Fibroblast of the aortic adventitia (primary cell): ENCODE data around the gene ZNF337. TPM values are rescaled to one million over a fixed set of nuclear protein-coding genes. Genes with fewer than 3 reads are reported as not detected.
"Not testable (repeated sequence)": the region's sequence is repeated elsewhere in the genome, so short reads cannot be mapped to it uniquely, and the experiment has no call there.

Source experiments
- DNase-seq: peaks from one replicate; pipeline ENCODE4 v3.0.0-alpha.2; 2010; ENCODE audit warnings: low read depth
- H3K4me3 ChIP-seq: 2 replicates; pipeline ENCODE4 v1.5.1; 2011; ENCODE audit warnings: low read depth, mild to moderate bottlenecking, control low read depth, low read length, moderate library complexity
- total RNA-seq: library from RNA; depleted of rRNA; stranded (reverse); fragments of >200 nt; gene quantifications from 2 replicates; pipeline ENCODE4 v1.2.3, GENCODE V29; 2012; ENCODE audit warnings: low replicate concordance
- TF ChIP-seq, protein P1 (sequence below): IDR thresholded peaks from 2 replicates; pipeline ENCODE4 v1.5.1; 2011; ENCODE audit warnings: mild to moderate bottlenecking, low read length, control low read depth, inconsistent platforms; ENCODE audit not compliant: insufficient read depth

The ZNF337 gene
- total RNA-seq, 1 donor = 8.6 TPM

DNA sequence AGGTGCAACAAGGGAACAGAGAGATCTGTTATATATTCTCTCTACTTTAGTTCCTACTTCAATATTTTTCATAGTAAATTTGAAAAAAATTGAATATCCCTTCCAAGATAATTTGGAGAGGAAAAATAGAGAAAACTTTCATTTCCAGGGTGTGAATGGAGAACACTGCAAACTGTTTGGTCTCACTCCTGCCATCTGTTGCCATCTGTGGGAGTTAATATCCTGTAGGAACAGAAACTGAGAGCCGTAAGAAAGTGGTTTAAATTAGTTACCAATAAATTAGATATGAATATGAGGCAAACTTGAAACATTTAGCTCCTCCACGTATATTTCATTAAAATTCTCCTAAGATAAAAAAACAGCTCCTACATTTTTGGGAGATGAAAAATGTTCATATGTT lies 4.2 kb downstream of the ZNF337 start:
- H3K4me3 ChIP-seq = no peak overlapping the region
- DNase-seq = peak; percentile 50
- TF ChIP-seq, protein P1, sequence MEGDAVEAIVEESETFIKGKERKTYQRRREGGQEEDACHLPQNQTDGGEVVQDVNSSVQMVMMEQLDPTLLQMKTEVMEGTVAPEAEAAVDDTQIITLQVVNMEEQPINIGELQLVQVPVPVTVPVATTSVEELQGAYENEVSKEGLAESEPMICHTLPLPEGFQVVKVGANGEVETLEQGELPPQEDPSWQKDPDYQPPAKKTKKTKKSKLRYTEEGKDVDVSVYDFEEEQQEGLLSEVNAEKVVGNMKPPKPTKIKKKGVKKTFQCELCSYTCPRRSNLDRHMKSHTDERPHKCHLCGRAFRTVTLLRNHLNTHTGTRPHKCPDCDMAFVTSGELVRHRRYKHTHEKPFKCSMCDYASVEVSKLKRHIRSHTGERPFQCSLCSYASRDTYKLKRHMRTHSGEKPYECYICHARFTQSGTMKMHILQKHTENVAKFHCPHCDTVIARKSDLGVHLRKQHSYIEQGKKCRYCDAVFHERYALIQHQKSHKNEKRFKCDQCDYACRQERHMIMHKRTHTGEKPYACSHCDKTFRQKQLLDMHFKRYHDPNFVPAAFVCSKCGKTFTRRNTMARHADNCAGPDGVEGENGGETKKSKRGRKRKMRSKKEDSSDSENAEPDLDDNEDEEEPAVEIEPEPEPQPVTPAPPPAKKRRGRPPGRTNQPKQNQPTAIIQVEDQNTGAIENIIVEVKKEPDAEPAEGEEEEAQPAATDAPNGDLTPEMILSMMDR = peak; percentile 53

DNA sequence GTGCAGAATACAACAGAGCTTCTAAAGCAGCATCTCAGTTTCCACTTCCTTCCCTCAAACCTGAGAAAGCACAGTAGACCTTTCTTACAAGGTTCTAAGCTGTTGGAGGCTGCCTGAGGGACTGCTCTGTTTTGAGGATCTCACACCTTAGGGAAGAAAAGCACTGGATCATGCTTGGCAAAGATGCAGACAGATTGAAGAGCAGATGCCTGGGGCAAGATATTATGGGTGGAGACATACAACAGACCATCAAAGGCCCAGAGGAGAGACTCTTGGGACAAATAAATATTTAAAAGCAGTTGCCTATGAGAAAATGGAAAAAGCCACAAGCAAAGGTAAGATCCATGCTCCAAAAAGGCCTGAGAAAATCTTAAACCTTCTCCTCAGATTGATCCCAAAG lies 6.2 kb downstream of the ZNF337 start:
- H3K4me3 ChIP-seq = no peak overlapping the region
- TF ChIP-seq, protein P1 = no peak
- DNase-seq = no peak

DNA sequence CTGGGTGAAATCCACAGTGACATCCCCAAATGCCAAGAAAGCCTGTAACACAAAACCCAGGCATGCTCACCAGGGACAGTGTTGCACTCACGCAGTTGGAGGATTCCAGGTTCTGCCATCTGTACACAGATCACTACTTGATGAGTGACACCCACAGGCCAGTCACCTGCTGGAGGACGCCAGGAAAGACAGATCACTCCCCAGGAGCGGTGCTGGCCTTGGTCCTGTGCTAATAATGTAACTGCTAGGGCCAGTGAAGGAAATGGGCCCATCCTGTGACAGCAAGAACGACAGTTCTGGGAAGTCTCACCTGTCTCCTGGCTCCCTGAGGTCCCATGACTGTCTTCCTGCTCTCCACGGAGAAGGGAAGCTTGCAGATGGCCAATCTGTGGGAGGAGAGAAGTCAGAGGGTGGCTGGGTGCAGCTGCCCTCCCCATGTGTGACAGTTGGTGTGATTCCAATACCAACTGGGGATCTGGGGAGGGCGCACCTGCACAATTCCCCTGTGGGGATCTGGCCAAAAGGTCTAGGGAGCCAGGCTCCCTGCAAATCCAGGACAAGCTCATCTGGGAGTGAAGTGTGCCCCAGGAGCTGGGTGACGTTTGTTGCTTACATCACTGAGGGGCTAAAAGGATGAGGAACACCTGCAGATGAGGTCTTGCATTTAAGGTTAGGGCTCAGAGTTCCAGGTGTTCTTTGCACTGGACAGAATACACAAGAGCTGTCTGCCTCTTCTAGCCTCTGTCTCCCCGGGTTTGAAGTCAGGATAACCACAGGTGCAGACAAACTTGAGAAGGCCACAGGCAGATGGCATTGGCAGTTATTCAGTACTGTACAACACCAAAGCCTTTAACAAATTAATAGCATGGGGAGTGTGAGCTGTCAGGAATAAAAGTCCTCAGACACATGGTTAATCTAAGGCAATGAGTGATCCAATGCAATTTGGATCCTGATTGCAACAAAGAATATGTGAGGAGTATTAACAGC lies 10.3 kb downstream of the ZNF337 start:
- no peak overlapping the region for H3K4me3 ChIP-seq
- DNase-seq = no peak

DNA sequence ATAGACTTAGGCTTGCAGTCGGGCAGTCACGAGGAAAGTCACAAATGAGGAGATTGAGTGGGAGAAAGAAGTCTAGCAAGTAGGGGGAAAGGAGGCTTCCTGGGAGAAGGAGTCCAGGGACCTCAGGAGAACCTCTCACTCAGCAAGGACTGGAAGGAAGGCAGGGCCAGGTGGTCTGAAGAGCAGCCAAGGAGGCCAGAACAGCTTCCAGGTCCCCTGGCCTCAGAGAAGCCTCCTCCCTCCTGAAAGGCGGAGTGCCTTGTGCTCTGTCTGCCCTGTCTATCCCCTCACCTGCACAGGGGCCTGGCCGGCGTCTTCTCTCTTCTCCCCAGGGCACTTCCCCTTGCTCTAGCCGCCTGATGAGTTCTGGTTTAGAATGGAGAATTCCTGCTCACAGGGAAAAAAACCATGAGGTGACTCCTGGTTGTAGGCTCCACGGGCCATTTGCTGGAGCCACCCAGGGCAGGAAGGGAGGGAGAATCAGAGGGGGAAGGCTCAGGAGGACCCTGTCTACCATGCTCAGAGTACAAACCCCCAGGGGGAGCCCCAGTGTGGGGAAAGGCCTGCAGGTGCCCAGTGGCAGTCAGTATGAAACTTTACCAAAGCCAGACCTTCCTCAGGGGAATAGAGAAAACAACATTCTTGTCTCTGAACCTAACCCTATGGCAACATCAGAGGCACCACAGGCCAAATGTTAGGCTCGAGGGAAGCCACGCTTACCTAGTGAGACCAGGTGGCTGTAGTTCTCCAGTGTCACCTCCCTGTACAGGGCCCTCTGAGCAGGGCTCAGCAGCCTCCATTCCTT lies 11.2 kb downstream of the ZNF337 start:
- no peak overlapping the region for H3K4me3 ChIP-seq
- TF ChIP-seq, protein P1 = no peak
- DNase-seq = no peak

More for the DNA sequence above, 10.3 kb downstream of the ZNF337 start:
- TF ChIP-seq, protein P1 = no peak

DNA sequence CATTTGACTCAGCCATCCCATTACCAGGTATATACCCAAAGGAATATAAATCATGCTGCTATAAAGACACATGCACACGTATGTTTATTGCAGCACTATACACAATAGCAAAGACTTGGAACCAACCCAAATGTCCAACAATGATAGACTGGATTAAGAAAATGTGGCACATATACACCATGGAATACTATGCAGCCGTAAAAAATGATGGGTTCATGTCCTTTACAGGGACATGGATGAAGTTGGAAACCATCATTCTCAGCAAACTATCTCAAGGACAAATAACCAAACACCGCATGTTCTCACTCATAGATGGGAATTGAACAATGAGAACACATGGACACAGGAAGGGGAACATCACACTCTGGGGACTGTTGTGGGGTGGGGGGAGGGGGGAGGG lies 12.8 kb downstream of the ZNF337 start:
- DNase-seq, H3K4me3 ChIP-seq: not testable (repeated sequence)

DNA sequence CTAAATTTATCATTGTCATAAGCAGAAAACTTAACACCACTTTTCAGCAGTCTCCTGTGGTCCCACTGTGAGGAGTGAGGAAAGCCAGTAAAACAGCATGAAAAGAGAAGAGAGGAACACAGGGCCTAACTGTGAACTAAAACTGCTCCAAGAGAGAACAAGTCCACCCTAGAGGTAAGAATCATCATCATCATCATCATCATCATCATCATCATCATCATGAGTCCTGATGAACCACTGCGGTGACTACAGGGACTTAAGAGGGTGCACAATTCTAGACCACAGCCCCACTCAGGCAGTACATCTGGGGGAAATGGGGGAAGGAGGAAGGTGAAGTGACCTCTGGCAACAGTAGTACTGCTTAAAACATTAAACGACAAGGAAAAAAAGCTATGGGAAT lies 13.6 kb downstream of the ZNF337 start:
- H3K4me3 ChIP-seq = no peak overlapping the region
- DNase-seq = no peak
- TF ChIP-seq, protein P1 = no peak
